ENCODE results near the gene MED25.

DNA sequence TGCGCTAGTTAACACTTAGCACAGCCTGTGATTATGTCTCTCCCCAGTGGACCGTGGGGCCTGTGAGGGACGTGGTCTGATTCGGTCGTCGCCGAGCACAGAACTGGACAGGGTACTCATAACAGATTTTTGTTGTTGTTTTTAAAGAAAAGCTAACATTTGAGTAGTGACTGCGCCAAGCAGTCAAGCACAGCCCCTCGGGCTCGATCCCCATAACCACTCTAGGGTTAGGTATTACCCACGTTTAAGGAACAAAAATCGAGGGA is 32.1 kb downstream of the MED25 start:
- TF ChIP-seq, protein P1, sequence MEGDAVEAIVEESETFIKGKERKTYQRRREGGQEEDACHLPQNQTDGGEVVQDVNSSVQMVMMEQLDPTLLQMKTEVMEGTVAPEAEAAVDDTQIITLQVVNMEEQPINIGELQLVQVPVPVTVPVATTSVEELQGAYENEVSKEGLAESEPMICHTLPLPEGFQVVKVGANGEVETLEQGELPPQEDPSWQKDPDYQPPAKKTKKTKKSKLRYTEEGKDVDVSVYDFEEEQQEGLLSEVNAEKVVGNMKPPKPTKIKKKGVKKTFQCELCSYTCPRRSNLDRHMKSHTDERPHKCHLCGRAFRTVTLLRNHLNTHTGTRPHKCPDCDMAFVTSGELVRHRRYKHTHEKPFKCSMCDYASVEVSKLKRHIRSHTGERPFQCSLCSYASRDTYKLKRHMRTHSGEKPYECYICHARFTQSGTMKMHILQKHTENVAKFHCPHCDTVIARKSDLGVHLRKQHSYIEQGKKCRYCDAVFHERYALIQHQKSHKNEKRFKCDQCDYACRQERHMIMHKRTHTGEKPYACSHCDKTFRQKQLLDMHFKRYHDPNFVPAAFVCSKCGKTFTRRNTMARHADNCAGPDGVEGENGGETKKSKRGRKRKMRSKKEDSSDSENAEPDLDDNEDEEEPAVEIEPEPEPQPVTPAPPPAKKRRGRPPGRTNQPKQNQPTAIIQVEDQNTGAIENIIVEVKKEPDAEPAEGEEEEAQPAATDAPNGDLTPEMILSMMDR (conservative IDR thresholded peaks at IDR 0.05), result no peak
- TF ChIP-seq EZH2 (IDR thresholded peaks at IDR 0.05; ENCODE audit: low read depth), result no peak
